ENCODE results near the gene ZFYVE9.
A peak's percentile ranks its signal among the peaks of the same experiment; 100 is the strongest.

The ZFYVE9 gene

DNA sequence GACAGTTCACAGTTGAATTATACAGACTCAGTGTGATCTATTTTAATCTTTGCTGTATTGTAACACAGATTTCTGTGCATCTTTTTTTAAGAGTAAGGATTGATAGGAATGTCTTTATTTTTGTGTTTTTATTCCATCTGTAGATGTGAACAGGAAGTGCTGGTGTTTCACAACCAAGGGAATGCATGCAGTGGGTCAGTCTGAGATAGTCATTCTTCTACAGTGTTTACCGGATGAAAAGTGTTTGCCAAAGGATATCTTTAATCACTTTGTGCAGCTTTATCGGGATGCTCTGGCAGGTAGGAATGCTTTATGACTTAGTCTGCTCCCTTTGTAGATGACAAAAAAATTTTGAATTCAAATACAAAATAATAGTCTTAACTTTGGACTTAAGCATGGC is 139.6 kb downstream of the ZFYVE9 start:
- TF ChIP-seq, protein P1, sequence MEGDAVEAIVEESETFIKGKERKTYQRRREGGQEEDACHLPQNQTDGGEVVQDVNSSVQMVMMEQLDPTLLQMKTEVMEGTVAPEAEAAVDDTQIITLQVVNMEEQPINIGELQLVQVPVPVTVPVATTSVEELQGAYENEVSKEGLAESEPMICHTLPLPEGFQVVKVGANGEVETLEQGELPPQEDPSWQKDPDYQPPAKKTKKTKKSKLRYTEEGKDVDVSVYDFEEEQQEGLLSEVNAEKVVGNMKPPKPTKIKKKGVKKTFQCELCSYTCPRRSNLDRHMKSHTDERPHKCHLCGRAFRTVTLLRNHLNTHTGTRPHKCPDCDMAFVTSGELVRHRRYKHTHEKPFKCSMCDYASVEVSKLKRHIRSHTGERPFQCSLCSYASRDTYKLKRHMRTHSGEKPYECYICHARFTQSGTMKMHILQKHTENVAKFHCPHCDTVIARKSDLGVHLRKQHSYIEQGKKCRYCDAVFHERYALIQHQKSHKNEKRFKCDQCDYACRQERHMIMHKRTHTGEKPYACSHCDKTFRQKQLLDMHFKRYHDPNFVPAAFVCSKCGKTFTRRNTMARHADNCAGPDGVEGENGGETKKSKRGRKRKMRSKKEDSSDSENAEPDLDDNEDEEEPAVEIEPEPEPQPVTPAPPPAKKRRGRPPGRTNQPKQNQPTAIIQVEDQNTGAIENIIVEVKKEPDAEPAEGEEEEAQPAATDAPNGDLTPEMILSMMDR (IDR thresholded peaks at IDR 0.05), result no peak

DNA sequence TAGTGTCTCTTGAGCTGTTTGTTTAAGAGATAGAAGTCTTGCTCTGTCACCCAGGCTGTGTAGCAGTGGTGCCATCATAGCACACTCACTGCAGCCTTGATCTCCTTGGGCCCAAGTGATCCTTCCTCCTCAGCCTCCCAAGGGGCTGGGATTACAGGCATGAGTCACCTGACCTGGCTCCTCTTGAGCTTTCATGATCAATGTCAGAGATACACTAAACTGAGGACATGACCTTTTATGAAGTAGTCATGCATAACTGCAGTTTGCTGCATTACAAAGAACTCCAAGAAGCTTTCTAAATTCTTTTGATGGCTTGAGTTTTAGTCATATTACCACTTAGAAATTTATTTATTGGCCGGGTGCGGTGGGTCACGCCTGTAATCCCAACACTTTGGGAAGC is 146.4 kb downstream of the ZFYVE9 start:
- TF ChIP-seq, protein P1 (IDR thresholded peaks at IDR 0.05), result no peak

DNA sequence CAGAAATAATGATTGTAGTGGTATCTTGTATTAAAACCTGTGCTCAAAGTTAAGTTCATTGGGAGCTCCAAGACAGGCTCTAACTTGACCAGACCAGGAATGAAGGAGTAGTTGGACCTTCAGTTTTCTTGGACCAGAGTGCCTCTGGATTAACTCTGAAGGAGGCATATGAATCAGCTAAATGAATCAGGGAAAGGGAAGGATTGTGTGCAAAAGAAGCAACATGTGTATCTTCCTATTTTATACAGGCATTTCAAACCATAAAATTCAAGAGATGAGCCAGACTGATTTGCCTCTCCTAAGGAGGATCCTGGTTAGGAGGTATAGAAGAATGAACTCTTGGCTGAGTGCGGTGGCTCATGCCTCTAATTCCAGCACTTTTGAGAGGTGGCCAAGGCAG is 152.7 kb downstream of the ZFYVE9 start:
- TF ChIP-seq, protein P1 (IDR thresholded peaks at IDR 0.05), result no peak

DNA sequence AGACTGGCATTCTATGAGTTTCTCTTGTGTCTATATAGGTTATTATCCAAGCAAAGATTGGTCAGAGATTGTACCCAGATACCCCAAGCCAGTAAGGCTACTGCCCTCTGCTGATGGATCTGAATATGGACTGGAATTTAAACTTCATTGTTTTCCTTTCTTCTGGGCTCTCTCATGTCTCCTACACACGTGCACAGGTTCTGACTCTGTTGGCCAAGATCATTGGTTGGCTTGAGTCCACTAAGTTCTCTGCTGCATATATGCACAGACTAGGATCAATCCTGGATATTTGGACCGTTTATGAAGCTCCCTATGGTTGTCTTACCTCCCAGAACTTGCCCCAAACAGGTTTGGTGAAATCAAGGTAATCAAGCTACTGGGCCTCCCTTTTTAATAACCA is 154.5 kb downstream of the ZFYVE9 start:
- TF ChIP-seq, protein P1 (IDR thresholded peaks at IDR 0.05), result peak; percentile 81

DNA sequence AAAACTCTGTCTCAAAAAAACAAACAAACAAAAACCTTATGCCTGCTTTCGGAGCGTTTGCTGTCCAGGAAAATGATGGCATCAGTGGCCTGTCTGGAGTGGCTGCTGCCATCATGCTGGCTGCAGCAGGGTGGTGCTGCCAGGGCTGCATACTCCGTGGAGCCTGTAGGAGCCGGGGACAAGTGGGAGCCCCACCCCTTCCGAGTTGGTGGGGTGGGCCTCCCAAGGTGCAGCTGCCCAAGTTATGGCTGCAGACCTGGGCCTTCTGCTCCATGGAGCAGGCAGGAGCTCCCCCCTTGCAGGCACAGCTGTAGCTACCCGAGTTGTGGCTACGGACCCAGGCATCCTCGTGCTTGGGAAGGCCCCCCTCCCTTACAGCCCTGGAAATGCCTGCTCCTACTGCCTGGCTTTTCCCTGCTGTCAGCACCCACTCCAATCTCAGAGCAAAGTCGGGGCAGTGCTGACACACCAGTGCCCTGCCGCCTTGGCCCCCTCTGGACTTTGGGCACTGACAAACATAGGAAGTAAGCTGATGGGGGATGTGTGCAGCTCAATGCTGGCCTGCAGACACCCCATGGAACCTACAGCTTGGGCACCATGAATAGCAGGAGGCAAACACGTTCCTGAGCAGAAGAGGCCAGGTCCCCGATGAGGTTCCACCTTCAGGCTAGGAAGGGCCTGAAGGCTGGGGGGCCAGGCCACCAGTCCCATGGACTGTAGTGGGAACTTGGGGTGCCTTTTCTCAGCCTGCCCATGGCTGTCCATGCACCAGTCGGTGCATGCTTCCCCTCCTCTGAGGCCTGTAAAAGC is 163.7 kb downstream of the ZFYVE9 start:
- TF ChIP-seq, protein P1 (IDR thresholded peaks at IDR 0.05), result no peak

GRCh38 chr1:52306227-52307006 is 164.5 kb downstream of the ZFYVE9 start:
- TF ChIP-seq, protein P1 (IDR thresholded peaks at IDR 0.05), result no peak

GRCh38 chr1:52321061-52321460 is 179.2 kb downstream of the ZFYVE9 start:
- TF ChIP-seq, protein P1 (IDR thresholded peaks at IDR 0.05), result no peak

All from LNCAP (cell line).